Measurements from ENCODE around the gene BMP15. TPM values are rescaled to one million over a fixed set of nuclear protein-coding genes. Genes with fewer than 3 reads are reported as not detected.

The BMP15 gene
- total and polyA plus RNA-seq, 4 donors = not detected

DNA sequence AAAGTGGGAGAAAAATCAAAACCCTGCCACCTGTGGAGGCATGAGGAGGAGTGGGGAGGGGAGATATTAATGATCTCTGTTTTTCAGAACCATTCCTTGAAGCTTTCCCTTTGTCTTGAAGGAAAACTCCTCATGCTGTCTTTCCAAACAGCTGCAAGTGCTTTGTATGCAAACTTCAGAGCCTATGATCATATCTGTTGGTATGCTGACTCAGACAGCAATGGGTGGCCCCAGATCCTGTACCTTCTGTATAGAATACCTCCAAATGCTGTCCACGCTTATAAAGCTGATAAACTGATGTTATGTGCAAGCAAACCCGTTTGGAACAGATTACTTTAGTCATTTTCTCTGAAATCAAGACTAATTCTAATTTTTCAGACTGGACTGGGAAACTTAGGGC is 31.9 kb downstream of the BMP15 start:
- no peaks in the 10 kb centered on the region for H3K4me1 ChIP-seq (ENCODE audit: control insufficient read depth in 4 of 4, insufficient read depth in 4 of 4, low read length in 3 of 4)
- TF ChIP-seq FOXA2 (IDR thresholded peaks at IDR 0.05) (no peak), GABPA (IDR thresholded peaks at IDR 0.05 in 1 of 2, conservative IDR thresholded peaks at IDR 0.05 in 1 of 2) (no peak), RAD21 (IDR thresholded peaks at IDR 0.05) (no peak), JUND (IDR thresholded peaks at IDR 0.05) (no peak), SP1 (IDR thresholded peaks at IDR 0.05) (no peak), YY1 (IDR thresholded peaks at IDR 0.05) (no peak), HNF4G (IDR thresholded peaks at IDR 0.05) (no peak), RXRA (IDR thresholded peaks at IDR 0.05) (no peak), EGR1 (IDR thresholded peaks at IDR 0.05; ENCODE audit: low read depth in 2 of 2) (no peak), FOXA1 (IDR thresholded peaks at IDR 0.05) (no peak), NR2F2 (IDR thresholded peaks at IDR 0.05) (no peak), HNF4A (conservative IDR thresholded peaks at IDR 0.05) (no peak)
- TF ChIP-seq, protein P1, sequence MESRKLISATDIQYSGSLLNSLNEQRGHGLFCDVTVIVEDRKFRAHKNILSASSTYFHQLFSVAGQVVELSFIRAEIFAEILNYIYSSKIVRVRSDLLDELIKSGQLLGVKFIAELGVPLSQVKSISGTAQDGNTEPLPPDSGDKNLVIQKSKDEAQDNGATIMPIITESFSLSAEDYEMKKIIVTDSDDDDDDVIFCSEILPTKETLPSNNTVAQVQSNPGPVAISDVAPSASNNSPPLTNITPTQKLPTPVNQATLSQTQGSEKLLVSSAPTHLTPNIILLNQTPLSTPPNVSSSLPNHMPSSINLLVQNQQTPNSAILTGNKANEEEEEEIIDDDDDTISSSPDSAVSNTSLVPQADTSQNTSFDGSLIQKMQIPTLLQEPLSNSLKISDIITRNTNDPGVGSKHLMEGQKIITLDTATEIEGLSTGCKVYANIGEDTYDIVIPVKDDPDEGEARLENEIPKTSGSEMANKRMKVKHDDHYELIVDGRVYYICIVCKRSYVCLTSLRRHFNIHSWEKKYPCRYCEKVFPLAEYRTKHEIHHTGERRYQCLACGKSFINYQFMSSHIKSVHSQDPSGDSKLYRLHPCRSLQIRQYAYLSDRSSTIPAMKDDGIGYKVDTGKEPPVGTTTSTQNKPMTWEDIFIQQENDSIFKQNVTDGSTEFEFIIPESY (IDR thresholded peaks at IDR 0.05) = no peak
- TF ChIP-seq, protein P2, sequence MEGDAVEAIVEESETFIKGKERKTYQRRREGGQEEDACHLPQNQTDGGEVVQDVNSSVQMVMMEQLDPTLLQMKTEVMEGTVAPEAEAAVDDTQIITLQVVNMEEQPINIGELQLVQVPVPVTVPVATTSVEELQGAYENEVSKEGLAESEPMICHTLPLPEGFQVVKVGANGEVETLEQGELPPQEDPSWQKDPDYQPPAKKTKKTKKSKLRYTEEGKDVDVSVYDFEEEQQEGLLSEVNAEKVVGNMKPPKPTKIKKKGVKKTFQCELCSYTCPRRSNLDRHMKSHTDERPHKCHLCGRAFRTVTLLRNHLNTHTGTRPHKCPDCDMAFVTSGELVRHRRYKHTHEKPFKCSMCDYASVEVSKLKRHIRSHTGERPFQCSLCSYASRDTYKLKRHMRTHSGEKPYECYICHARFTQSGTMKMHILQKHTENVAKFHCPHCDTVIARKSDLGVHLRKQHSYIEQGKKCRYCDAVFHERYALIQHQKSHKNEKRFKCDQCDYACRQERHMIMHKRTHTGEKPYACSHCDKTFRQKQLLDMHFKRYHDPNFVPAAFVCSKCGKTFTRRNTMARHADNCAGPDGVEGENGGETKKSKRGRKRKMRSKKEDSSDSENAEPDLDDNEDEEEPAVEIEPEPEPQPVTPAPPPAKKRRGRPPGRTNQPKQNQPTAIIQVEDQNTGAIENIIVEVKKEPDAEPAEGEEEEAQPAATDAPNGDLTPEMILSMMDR (IDR thresholded peaks at IDR 0.05; ENCODE audit: low read depth, low read length, missing input control) = no peak
- TF ChIP-seq, protein P3, sequence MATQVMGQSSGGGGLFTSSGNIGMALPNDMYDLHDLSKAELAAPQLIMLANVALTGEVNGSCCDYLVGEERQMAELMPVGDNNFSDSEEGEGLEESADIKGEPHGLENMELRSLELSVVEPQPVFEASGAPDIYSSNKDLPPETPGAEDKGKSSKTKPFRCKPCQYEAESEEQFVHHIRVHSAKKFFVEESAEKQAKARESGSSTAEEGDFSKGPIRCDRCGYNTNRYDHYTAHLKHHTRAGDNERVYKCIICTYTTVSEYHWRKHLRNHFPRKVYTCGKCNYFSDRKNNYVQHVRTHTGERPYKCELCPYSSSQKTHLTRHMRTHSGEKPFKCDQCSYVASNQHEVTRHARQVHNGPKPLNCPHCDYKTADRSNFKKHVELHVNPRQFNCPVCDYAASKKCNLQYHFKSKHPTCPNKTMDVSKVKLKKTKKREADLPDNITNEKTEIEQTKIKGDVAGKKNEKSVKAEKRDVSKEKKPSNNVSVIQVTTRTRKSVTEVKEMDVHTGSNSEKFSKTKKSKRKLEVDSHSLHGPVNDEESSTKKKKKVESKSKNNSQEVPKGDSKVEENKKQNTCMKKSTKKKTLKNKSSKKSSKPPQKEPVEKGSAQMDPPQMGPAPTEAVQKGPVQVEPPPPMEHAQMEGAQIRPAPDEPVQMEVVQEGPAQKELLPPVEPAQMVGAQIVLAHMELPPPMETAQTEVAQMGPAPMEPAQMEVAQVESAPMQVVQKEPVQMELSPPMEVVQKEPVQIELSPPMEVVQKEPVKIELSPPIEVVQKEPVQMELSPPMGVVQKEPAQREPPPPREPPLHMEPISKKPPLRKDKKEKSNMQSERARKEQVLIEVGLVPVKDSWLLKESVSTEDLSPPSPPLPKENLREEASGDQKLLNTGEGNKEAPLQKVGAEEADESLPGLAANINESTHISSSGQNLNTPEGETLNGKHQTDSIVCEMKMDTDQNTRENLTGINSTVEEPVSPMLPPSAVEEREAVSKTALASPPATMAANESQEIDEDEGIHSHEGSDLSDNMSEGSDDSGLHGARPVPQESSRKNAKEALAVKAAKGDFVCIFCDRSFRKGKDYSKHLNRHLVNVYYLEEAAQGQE (IDR thresholded peaks at IDR 0.05) = no peak
- TF ChIP-seq, protein P4, sequence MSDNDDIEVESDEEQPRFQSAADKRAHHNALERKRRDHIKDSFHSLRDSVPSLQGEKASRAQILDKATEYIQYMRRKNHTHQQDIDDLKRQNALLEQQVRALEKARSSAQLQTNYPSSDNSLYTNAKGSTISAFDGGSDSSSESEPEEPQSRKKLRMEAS (IDR thresholded peaks at IDR 0.05) = no peak
- TF ChIP-seq, protein P5, sequence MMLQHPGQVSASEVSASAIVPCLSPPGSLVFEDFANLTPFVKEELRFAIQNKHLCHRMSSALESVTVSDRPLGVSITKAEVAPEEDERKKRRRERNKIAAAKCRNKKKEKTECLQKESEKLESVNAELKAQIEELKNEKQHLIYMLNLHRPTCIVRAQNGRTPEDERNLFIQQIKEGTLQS (IDR thresholded peaks at IDR 0.05) = no peak
- H3K9me3 ChIP-seq (ENCODE audit: control insufficient read depth in 4 of 4, low read length in 3 of 4) = peaks cover 0 to 3% (median 0%) of the 10 kb centered on the region in 4 donors
- no peak overlapping the region for H3K9ac ChIP-seq (ENCODE audit: low read depth in 1 of 2, low read length in 2 of 2)
- WGBS = 69% methylated on average over 2 of the region's 2 CpGs
- no peak for DNase-seq (ENCODE audit: low spot score)
- no peaks in the 10 kb centered on the region for H3K27me3 ChIP-seq (ENCODE audit: control insufficient read depth in 4 of 4, insufficient read depth in 4 of 4, low read length in 3 of 4)
- H3K36me3 ChIP-seq (ENCODE audit: control insufficient read depth in 4 of 4, insufficient read depth in 3 of 4, low read depth in 1 of 4, low read length in 3 of 4) = no peaks in the 10 kb centered on the region
- no peak overlapping the region for H3K4me3 ChIP-seq (ENCODE audit: low read depth in 1 of 3, low read length in 3 of 3)
- H3K27ac ChIP-seq (ENCODE audit: low read depth in 1 of 2, low read length in 2 of 2) = no peak overlapping the region

DNA sequence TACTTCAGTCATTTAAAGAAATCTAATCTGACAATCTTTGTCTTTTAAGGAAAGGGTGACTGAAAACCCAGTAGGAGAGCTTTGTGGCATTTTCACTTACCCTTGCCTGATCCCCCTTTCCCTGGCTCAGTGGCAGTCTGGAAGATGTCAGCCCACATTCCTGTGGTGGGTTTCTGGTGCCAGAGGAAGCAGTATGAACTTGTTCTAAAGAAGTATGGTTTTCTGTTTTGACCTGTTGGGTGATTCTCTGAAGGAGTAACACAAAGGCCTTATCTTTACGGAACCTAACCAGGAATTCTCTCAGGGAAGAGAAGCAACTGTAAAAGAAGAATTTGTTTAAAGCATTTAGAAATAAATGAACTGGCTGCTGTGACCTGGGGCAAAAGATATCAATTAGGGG is 41.9 kb downstream of the BMP15 start:
- WGBS = 90% methylated on average over 1 of the region's 1 CpG
- Histone ChIP-seq H3K9me3 (ENCODE audit: control insufficient read depth in 4 of 4, low read length in 3 of 4) (no peaks in the 10 kb centered on the region), H3K9ac (ENCODE audit: low read depth in 1 of 2, low read length in 2 of 2) (no peak overlapping the region), H3K4me1 (ENCODE audit: control insufficient read depth in 4 of 4, insufficient read depth in 4 of 4, low read length in 3 of 4) (no peaks in the 10 kb centered on the region), H3K4me3 (ENCODE audit: low read depth in 1 of 3, low read length in 3 of 3) (no peak overlapping the region), H3K36me3 (ENCODE audit: control insufficient read depth in 4 of 4, insufficient read depth in 3 of 4, low read depth in 1 of 4, low read length in 3 of 4) (no peaks in the 10 kb centered on the region), H3K27ac (ENCODE audit: low read depth in 1 of 2, low read length in 2 of 2) (no peak overlapping the region), H3K27me3 (ENCODE audit: control insufficient read depth in 4 of 4, insufficient read depth in 4 of 4, low read length in 3 of 4) (peaks cover 0 to 2% (median 0%) of the 10 kb centered on the region in 4 donors)
- no peak for TF ChIP-seq GABPA (IDR thresholded peaks at IDR 0.05 in 1 of 2, conservative IDR thresholded peaks at IDR 0.05 in 1 of 2)
- TF ChIP-seq, protein P3 (IDR thresholded peaks at IDR 0.05) = no peak
- TF ChIP-seq, protein P4 (IDR thresholded peaks at IDR 0.05) = no peak
- TF ChIP-seq, protein P1 (IDR thresholded peaks at IDR 0.05) = no peak
- no peak for DNase-seq (ENCODE audit: low spot score)
